Common myeloid progenitor, CD34-positive (primary cell): ENCODE measurements around the gene TSPAN10.
"Not testable (repeated sequence)": the region's sequence is repeated elsewhere in the genome, so short reads cannot be mapped to it uniquely, and the experiment has no call there.

Source experiments
- CTCF ChIA-PET: fragments of 350-600 bp; sonication (Branson Sonifier 250); formaldehyde crosslinking; loops from one replicate; lab custom pipeline; 2021; ENCODE audit warnings: antibody characterized with exemption; lab: Charles Lee
- POLR2A ChIA-PET: fragments of 350-600 bp; sonication (Branson Sonifier 250); formaldehyde crosslinking; loops from one replicate; lab custom pipeline; 2021; ENCODE audit warnings: antibody characterized with exemption; lab: Charles Lee
- DNase-seq, 3 donors: peaks; one replicate each; pipeline versions ENCODE4 v3.0.0 to v3.0.0-alpha.2; 2013
- H3K27ac ChIP-seq, 2 experiments: 1 replicate in 1 of 2; 2 replicates in 1 of 2; pipeline ENCODE4 v1.7.0; 2013; ENCODE audit warnings: inconsistent platforms in 2 of 2, low read length in 2 of 2, mild to moderate bottlenecking in 2 of 2, low read depth in 1 of 2, moderate library complexity in 1 of 2; ENCODE audit not compliant: severe bottlenecking in 2 of 2, insufficient read depth in 1 of 2, poor library complexity in 1 of 2
- H3K27me3 ChIP-seq, 5 experiments: replicated peaks in 2 of 5; 1 replicate in 3 of 5; 2 replicates in 2 of 5; pipeline versions ENCODE4 v1.6.1 to v1.7.0; 2013; ENCODE audit warnings: low read length in 4 of 5, mild to moderate bottlenecking in 2 of 5, moderate library complexity in 2 of 5, inconsistent platforms in 1 of 5; ENCODE audit not compliant: insufficient read depth in 5 of 5, control insufficient read depth in 4 of 5
- H3K36me3 ChIP-seq, 4 experiments: 1 replicate in 2 of 4; 2 replicates in 2 of 4; pipeline versions ENCODE4 v1.6.1 to v1.7.0; 2013; ENCODE audit warnings: low read length in 3 of 4, control low read depth in 1 of 4, mild to moderate bottlenecking in 1 of 4; ENCODE audit not compliant: control insufficient read depth in 4 of 4, insufficient read depth in 4 of 4
- H3K4me1 ChIP-seq, 4 experiments: 1 replicate in 3 of 4; 2 replicates in 1 of 4; pipeline versions ENCODE4 v1.6.1 to v1.7.1; 2013; ENCODE audit warnings: low read length in 3 of 4, mild to moderate bottlenecking in 3 of 4, control low read depth in 1 of 4, inconsistent platforms in 1 of 4, moderate library complexity in 1 of 4; ENCODE audit not compliant: control insufficient read depth in 4 of 4, insufficient read depth in 4 of 4; ENCODE audit errors: control extremely low read depth in 1 of 4
- H3K4me3 ChIP-seq, 7 experiments: 1 replicate in 4 of 7; 2 replicates in 3 of 7; pipeline versions ENCODE4 v1.5.1 to v1.7.0; 2013; ENCODE audit warnings: mild to moderate bottlenecking in 7 of 7, low read length in 6 of 7, moderate library complexity in 6 of 7, inconsistent platforms in 2 of 7, low read depth in 2 of 7, control low read depth in 1 of 7; ENCODE audit not compliant: insufficient read depth in 4 of 7, control insufficient read depth in 1 of 7; ENCODE audit errors: extremely low read depth in 1 of 7
- H3K9me3 ChIP-seq, 5 experiments: 1 replicate in 4 of 5; 2 replicates in 1 of 5; pipeline versions ENCODE4 v1.6.1 to v1.7.1; 2013; ENCODE audit warnings: low read length in 4 of 5, mild to moderate bottlenecking in 2 of 5, inconsistent platforms in 1 of 5, low read depth in 1 of 5, moderate library complexity in 1 of 5; ENCODE audit not compliant: control insufficient read depth in 4 of 5, insufficient read depth in 2 of 5; ENCODE audit errors: control extremely low read depth in 1 of 5
- WGBS: methylation state at CpG from one replicate; pipeline ENCODE4 v1.1.5; 2013; ENCODE audit not compliant: insufficient coverage; 5-methylcytosine and 5-hydroxymethylcytosine counted together

TSPAN10 gene

DNA sequence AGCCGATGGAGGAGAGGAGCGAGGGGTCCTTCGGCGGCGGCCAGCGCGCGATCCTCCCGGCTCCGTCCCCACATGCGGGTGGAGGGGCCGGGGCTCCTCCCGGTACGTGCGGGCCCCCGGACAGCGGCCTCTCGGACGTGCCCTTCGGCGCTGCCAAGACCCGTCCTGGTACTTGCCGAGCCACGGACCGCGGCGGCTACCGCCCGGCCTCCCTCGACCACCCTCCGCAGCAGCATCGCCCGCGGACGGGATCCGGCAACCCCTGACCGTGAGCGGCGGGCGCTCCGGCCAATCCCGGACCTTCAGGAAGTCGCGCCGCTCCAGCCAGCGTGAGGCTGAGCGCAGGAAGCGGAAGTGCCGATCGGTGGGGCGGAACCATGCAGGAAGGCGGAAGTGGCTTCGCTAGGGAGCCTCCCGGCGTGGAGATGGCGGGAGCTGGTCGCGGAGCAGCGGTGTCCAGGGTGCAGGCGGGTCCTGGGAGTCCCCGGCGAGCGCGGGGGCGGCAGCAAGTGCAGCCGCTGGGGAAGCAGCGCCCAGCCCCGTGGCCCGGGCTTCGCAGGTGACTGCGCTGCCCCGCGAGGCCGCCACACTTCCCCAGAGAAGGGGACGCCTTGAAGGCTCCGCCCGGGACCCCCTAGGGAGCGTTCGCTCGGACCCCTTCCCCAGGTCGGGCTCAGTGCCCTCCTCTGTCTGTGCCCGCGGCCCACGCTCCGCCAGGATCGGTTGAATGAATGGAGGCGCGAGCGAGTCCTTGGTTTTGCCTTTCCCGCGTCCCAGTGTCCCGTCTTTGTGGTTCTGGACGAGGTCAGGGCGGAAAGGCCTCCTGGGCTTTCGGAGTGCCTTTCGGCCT, 29.6 kb downstream of the TSPAN10 start, which contains the start of the genes CCDC137 and OXLD1:
Gene CCDC137, plus strand, starts transcription at position 396 of the 850 bp plus-strand sequence. Its CDS starts 30 bp downstream, at position 426.
Gene OXLD1, minus strand, starts transcription at position 264 of the 850 bp plus-strand sequence. Its CDS starts 28 bp downstream, at position 236.
- Histone ChIP-seq H3K4me3 (peak within 1 kb of the TSS; percentile 63 to 99 (median 86)), H3K4me1 (peaks cover 4 to 30% (median 22%) of the 10 kb centered on the region in 4 experiments), H3K27me3 (no peaks in the 10 kb centered on the region), H3K9me3 (no peaks in the 10 kb centered on the region), H3K27ac (peak within 1 kb of the TSS; percentile 66 to 91), H3K36me3 (peaks cover 3 to 44% (median 25%) of the 10 kb centered on the region in 4 experiments)
- ChIA-PET CTCF (interaction anchor here (0.8 to 1.5 kb wide), 2 partner anchors 12 to 18 kb away, joined by 3 read pairs; partner anchors contain the start of genes ARL16 and HGS), POLR2A (interaction anchor here (0.5 to 2.1 kb wide), 4 partner anchors 9 to 30 kb away, joined by 3 to 7 read pairs (median 4); partner anchors contain the start of genes ARL16, HGS, NPLOC4 and TSPAN10)
- 0% methylated on average over 92 of the region's 96 CpGs for WGBS
- DNase-seq, result peak; percentile 94 to 96 (median 96)

DNA sequence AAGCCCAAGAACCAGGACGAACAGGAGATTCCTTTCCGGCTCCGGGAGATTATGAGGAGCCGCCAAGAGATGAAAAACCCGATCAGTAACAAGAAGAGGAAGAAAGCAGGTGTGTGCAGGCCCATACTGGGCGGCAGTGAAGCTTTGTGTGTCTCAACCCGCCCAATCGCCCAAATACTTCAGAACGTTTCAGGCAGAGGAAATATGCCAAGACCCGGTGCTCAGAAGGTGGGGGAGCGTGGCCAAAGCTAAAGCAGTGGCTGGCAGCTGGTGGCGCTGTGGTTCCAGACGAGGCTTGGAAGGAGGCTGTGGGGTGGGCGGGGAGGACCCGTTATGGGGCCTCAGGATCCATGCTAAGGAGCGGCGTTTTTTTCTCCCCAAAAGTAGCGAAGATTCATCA, 30.8 kb downstream of the TSPAN10 start:
- CTCF ChIA-PET, result interaction anchor here (1.1 kb wide), 1 partner anchor 10 kb away, joined by 3 read pairs; no protein-coding TSS in a partner anchor
- peak overlapping the region in 2 of 7 experiments; percentile 34 to 51 for H3K4me3 ChIP-seq
- POLR2A ChIA-PET, result interaction anchor here (0.5 kb wide), 1 partner anchor 852 kb away, joined by 3 read pairs; no protein-coding TSS in a partner anchor

DNA sequence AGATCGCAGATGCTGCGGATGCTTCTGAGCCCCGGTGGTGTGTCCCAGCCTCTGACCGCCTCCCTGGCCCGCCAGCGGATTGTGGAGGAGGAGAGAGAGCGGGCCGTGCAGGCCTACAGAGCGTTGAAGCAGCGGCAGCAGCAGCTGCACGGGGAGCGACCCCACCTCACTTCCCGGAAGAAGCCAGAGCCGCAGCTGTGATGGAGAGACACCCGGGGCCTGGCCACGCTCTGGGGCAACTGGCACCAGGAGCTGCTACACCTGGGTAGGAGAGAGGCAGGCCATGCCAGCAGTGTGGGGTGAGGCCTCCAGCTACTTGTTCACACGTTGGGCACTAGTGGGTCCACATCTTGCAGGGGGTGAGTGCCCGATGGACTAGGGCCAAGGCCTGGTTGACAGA, 35.5 kb downstream of the TSPAN10 start:
- CTCF ChIA-PET, result interaction anchor here (0.8 to 0.9 kb wide), 2 partner anchors 11 to 182 kb away, joined by 3 read pairs; partner anchors contain the start of genes ARL16 and HGS
- WGBS, result 98% methylated on average over 11 of the region's 18 CpGs
- Histone ChIP-seq H3K4me1 (peaks cover 0 to 10% (median 5%) of the 10 kb centered on the region in 4 experiments), H3K4me3 (no peak overlapping the region), H3K27ac (no peak overlapping the region), H3K27me3 (no peaks in the 10 kb centered on the region), H3K36me3 (peaks cover 7 to 61% (median 48%) of the 10 kb centered on the region in 4 experiments), H3K9me3 (no peaks in the 10 kb centered on the region)
- no peak for DNase-seq
- POLR2A ChIA-PET, result no interaction called here

More for the DNA sequence above, 30.8 kb downstream of the TSPAN10 start:
- peak in 2 of 3 donors; percentile 22 to 31 for DNase-seq
- H3K4me1 ChIP-seq, result peaks cover 4 to 30% (median 22%) of the 10 kb centered on the region in 4 experiments
- no peaks in the 10 kb centered on the region for H3K27me3 ChIP-seq
- peaks cover 5 to 55% (median 37%) of the 10 kb centered on the region in 4 experiments for H3K36me3 ChIP-seq
- H3K27ac ChIP-seq, result peak overlapping the region in 1 of 2 experiments; percentile 91
- 90% methylated on average over 17 of the region's 18 CpGs for WGBS
- H3K9me3 ChIP-seq, result no peaks in the 10 kb centered on the region

DNA sequence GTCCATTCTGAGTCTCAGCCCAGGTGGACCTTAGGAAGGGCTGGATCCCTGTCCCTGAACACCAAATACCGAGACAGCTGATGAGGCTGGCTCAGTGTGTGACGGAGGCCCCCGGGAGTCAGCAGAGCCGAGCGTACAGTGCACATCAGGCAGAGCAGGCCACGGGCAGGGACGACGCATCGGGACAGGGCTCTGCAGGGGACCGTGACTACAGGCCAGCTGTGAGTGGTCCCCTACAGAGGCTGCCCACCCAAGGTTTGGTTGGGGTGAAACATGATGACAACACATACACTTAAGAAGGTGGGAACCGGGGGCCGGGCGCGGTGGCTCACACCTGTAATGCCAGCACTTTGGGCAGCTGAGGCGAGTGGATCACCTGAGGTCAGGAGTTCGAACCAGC, 36.0 kb downstream of the TSPAN10 start:
- Histone ChIP-seq H3K4me1 (peaks cover 0 to 5% (median 1%) of the 10 kb centered on the region in 4 experiments), H3K36me3 (peaks cover 7 to 59% (median 47%) of the 10 kb centered on the region in 4 experiments), H3K4me3 (no peak overlapping the region), H3K27me3 (no peaks in the 10 kb centered on the region), H3K9me3 (no peaks in the 10 kb centered on the region), H3K27ac (no peak overlapping the region)
- no peak for DNase-seq
- ChIA-PET CTCF (interaction anchor here (0.8 to 0.9 kb wide), 2 partner anchors 10 to 181 kb away, joined by 3 read pairs; partner anchors contain the start of genes ARL16 and HGS), POLR2A (no interaction called here)
- WGBS, result 99% methylated on average over 16 of the region's 16 CpGs

DNA sequence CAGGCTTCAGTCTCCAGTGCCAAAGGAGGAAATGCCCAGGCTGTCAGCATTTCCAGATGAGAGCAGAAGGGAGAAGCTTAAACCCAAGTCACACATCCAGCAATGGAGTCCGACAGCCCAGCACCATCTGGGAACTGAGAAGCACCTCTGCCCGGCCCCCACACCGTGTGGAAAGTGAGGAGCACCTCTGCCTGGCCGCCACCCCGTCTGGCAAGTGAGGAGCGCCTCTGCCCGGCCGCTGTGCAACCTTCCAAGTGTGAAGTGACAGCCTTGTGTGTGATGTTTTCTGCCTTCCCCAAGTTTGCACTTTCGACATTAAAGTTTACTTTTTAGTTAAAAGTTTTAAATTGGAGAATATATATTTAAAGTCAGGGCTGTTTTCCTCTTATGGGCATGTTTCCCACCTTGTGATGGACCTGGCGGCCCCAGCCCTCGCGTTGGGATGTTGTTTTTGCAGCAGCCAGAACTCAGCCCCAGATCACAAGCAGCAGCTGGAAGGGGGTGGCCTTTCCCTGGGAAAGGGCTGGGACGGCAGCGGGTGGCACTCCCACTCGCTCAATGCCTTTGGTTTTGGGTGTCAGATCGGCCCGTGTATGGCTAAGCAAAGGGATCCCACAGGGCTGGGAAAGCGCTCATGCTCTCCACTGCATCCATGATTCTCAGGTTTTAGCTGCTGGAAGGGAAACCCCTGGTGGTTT, 36.7 kb downstream of the TSPAN10 start:
- CTCF ChIA-PET, result no interaction called here
- H3K36me3 ChIP-seq, result peaks cover 7 to 52% (median 44%) of the 10 kb centered on the region in 4 experiments
- WGBS, result 95% methylated on average over 15 of the region's 18 CpGs

DNA sequence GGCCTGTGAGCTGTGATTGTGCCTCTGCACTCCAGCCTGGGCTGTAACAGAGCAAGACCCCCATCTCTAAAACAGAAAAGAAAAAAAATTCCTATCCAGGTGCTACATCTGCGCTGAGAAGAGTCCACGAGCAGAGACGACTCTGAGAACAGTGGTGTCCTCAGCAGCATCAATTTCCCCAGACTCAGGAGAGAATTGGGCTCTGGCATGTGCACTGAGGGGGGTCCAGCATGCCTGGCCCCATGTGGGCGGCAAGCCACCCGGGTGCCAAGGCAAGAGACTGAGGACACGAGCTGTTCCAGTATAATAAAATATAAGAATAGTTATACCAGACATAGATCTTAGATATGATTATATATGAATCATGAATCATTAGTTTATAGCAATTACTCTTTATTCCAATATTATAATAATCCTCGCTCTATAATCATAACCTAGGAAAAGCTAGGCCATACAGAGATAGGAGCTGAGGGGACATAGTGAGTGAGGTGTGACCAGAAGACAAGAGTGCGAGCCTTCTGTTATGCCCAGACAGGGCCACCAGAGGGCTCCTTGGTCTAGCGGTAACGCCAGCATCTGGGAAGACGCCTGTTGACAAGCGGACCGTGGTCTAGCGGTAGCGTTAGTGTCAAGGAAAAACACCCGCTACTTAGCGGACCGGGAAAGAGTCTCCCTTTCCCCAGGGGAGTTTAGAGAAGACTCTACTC, 38.7 kb downstream of the TSPAN10 start:
- not testable (repeated sequence) for H3K27me3 ChIP-seq, H3K9me3 ChIP-seq, H3K4me1 ChIP-seq, H3K4me3 ChIP-seq, H3K27ac ChIP-seq
- WGBS, result 41% methylated on average over 9 of the region's 18 CpGs
- ChIA-PET CTCF (interaction anchor here (1.1 to 3.1 kb wide), 7 partner anchors 9 to 94 kb away, joined by 3 to 19 read pairs (median 5); partner anchors contain the start of gene MRPL12), POLR2A (interaction anchor here (1.2 kb wide), 1 partner anchor 10 kb away, joined by 3 read pairs; the partner anchor contains the start of genes CCDC137 and OXLD1)
- H3K36me3 ChIP-seq, result peaks cover 5 to 45% (median 34%) of the 10 kb centered on the region in 4 experiments
- peak in 2 of 3 donors; percentile 28 to 30 for DNase-seq

More for the DNA sequence above, 36.7 kb downstream of the TSPAN10 start:
- POLR2A ChIA-PET, result no interaction called here
- Histone ChIP-seq H3K4me3 (no peak overlapping the region), H3K9me3 (no peaks in the 10 kb centered on the region), H3K27ac (no peak overlapping the region), H3K4me1 (no peaks in the 10 kb centered on the region), H3K27me3 (no peaks in the 10 kb centered on the region)
- DNase-seq, result no peak
